SK-N-SH treated with all-trans-retinoic acid at 6 μM for 48 hours (cell line): ENCODE data around the gene IQGAP3.

ENCODE experiments used
- ARNTL ChIP-seq: fragments of 450-650 bp; formaldehyde crosslinking; IDR thresholded peaks from 2 replicates; pipeline ENCODE4 v1.5.0; 2020; ENCODE audit warnings: low read depth, mild to moderate bottlenecking, moderate library complexity, borderline replicate concordance
- RARB ChIP-seq: fragments of 250-450 bp; sonication (Bioruptor Pico); IDR thresholded peaks from 2 replicates; pipeline ENCODE4 v1.8.0; 2021; ENCODE audit warnings: mild to moderate bottlenecking, moderate library complexity
- TOX ChIP-seq: fragments of 250-450 bp; sonication (Bioruptor Pico); IDR thresholded peaks from 2 replicates; pipeline ENCODE4 v1.8.0; 2021; ENCODE audit warnings: mild to moderate bottlenecking, moderate library complexity, borderline replicate concordance

DNA sequence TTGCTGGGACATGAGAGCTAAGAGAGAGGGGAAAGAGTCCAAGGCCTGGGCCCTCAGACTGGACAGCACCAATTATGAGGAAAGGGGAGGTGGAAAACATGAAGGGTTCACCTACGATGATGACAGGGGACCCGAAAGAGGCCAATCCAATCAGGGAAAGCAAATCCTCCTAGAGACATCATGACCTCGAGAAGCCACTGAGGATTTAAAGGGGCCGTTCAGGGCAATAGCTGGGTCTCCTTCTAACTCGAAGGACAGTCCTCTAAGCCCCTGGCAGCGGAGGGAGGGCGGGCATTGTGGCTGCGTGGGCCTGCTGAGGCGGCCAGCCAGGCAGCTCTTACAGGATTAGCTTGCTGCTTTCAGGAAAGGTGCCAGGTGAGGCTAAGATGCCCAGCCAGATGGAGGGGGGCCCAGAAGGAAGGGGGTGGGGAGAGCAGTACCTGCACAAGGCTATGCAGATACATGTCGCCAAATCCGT lies 79.2 kb downstream of the IQGAP3 start:
- no peak for TF ChIP-seq TOX
- TF ChIP-seq ARNTL (CRISPR knock-in tag), result no peak
- TF ChIP-seq RARB (CRISPR knock-in tag), result no peak
